MM.1S (cell line): Measurements from ENCODE around the gene IFI44.

Experiments
- CTCF ChIP-seq: fragments of 300-600 bp; sonication (generic); IDR thresholded peaks from 2 replicates; pipeline ENCODE4 v1.5.1; 2016; ENCODE audit warnings: antibody characterized with exemption, low read length, mixed read lengths
- EZH2phosphoT487 ChIP-seq: fragments of 300-600 bp; sonication (generic); IDR thresholded peaks from 2 replicates; pipeline ENCODE4 v1.6.1; 2018; ENCODE audit warnings: antibody characterized with exemption, low read length

GRCh38 chr1:78647238-78647637 is 2.4 kb upstream of the IFI44 start:
- no peak for TF ChIP-seq CTCF
- TF ChIP-seq EZH2phosphoT487, result no peak
